Left colon (tissue), 2 donors: ENCODE measurements around the gene ATP6V1F. TPM values are rescaled to one million over a fixed set of nuclear protein-coding genes. Genes with fewer than 3 reads are reported as not detected.
A peak's percentile ranks its signal among the peaks of the same experiment; 100 is the strongest.

Experiments used
- ATAC-seq: fragments of 200-7000 bp; cut with Tn5 transposase; one replicate; pipeline ENCODE4 v1.9.1; 2020; ENCODE audit warnings: mild to moderate bottlenecking, moderate library complexity
- DNase-seq, 2 donors: peaks; one replicate each; pipeline ENCODE4 v3.0.0-alpha.2; 2020
- intact Hi-C, 2 donors: fragments of 100-400 bp; cut with DNase I in 1 of 2; cut with micrococcal nuclease in 1 of 2; formaldehyde crosslinking; loops; one replicate each; pipeline versions ENCODE4 v1.11.2 to v1.14.0; 2022; cut with DNase I, micrococcal nuclease
- long read RNA-seq: library from polyadenylated mRNA; unstranded; transcript quantifications from one replicate; pipeline ENCODE4 v2.0.0, GENCODE V29; 2021
- total RNA-seq, 2 donors: library from RNA; stranded (reverse); fragmentation: NEBNext Ultra II Directional; extraction: Animal tissue kit (Norgen Biotek cat#: 25700); gene quantifications; one replicate each; pipeline ENCODE4 v1.2.1, GENCODE V29; 2021
- donor health status: DM: no; HTN: no; CAD: no.
- donor health status: DM: yes; HTN: yes; CAD: no.

The ATP6V1F gene
- total RNA-seq: 10 to 100 TPM; 65.8 to 78.5 TPM
- long read RNA-seq, transcript ATP6V1F-201 (2 exons, 704 nt): major isoform, 28 of 30 reads
- long read RNA-seq, partial matches to known transcripts: 2 of 30 reads
- long read RNA-seq, other reads (novel, unspliced or antisense): 0 of 30 reads

GRCh38 chr7:128862571-128863432, at the start of gene ATP6V1F:
Gene ATP6V1F, plus strand, starts transcription at chr7:128862856. Its CDS starts 49 bp downstream, at chr7:128862905.
- intact Hi-C loops: no loop called here
- DNase-seq (peak; percentile 97 to 99), ATAC-seq (peak; percentile 93)

GRCh38 chr7:128814499-128814898, 48.2 kb upstream of the ATP6V1F start:
- DNase-seq (no peak), ATAC-seq (no peak)
- intact Hi-C loops: no loop called here

- ATAC-seq (peak; percentile 89), DNase-seq (no peak)
- intact Hi-C loops: no loop called here
Observed at GRCh38 chr7:128815289-128815942, 47.2 kb upstream of the ATP6V1F start.

GRCh38 chr7:128818694-128819093, 44.0 kb upstream of the ATP6V1F start:
- ATAC-seq (no peak), DNase-seq (no peak)
- intact Hi-C loops: no loop called here

GRCh38 chr7:128821724-128822123, 40.9 kb upstream of the ATP6V1F start:
- ATAC-seq (no peak), DNase-seq (no peak)
- intact Hi-C loops: no loop called here

GRCh38 chr7:128826512-128826911, 36.1 kb upstream of the ATP6V1F start:
- ATAC-seq (no peak), DNase-seq (no peak)
- intact Hi-C loops: no loop called here

GRCh38 chr7:128826916-128827247, 35.8 kb upstream of the ATP6V1F start:
- intact Hi-C loops: no loop called here
- ATAC-seq (no peak), DNase-seq (no peak)

- ATAC-seq: no peak
- no peak for DNase-seq
- intact Hi-C loops: no loop called here
Observed at GRCh38 chr7:128827248-128827958, 35.3 kb upstream of the ATP6V1F start.

GRCh38 chr7:128827971-128828711, 34.5 kb upstream of the ATP6V1F start:
- ATAC-seq: no peak
- intact Hi-C loops: no loop called here
- no peak for DNase-seq

GRCh38 chr7:128829391-128830166, 33.1 kb upstream of the ATP6V1F start:
- intact Hi-C loops: no loop called here
- DNase-seq (no peak), ATAC-seq (no peak)

GRCh38 chr7:128830231-128831177, 32.2 kb upstream of the ATP6V1F start, which contains the start of gene FLNC:
Gene FLNC, plus strand, starts transcription at chr7:128830406. Its CDS starts 232 bp downstream, at chr7:128830638.
- intact Hi-C loops: no loop called here
- ATAC-seq (peak; percentile 59), DNase-seq (peak in 1 of 2 donors; percentile 48)

- DNase-seq (peak in 1 of 2 donors; percentile 83), ATAC-seq (peak; percentile 28)
- intact Hi-C loops: no loop called here
Observed at GRCh38 chr7:128831178-128831993, 31.3 kb upstream of the ATP6V1F start.

GRCh38 chr7:128831994-128832879, 30.4 kb upstream of the ATP6V1F start:
- ATAC-seq: no peak
- intact Hi-C loops: no loop called here
- DNase-seq: no peak

GRCh38 chr7:128832880-128833147, 29.8 kb upstream of the ATP6V1F start:
- no peak for DNase-seq
- intact Hi-C loops: no loop called here
- ATAC-seq: no peak

GRCh38 chr7:128833148-128833945, 29.3 kb upstream of the ATP6V1F start:
- ATAC-seq: peak; percentile 4
- DNase-seq: peak in 1 of 2 donors; percentile 81
- intact Hi-C loops: no loop called here
